ENCODE measurements around the gene CAMK2D.
A peak's percentile ranks its signal among the peaks of the same experiment; 100 is the strongest.

CAMK2D gene

GRCh38 chr4:113762186-113763028 is 869 bp upstream of the CAMK2D start:
- peak; percentile 82 to 85 for DNase-seq

GRCh38 chr4:113760795-113761619 is 531 bp downstream of the CAMK2D start:
- DNase-seq, result peak; percentile 11 to 42

DNA sequence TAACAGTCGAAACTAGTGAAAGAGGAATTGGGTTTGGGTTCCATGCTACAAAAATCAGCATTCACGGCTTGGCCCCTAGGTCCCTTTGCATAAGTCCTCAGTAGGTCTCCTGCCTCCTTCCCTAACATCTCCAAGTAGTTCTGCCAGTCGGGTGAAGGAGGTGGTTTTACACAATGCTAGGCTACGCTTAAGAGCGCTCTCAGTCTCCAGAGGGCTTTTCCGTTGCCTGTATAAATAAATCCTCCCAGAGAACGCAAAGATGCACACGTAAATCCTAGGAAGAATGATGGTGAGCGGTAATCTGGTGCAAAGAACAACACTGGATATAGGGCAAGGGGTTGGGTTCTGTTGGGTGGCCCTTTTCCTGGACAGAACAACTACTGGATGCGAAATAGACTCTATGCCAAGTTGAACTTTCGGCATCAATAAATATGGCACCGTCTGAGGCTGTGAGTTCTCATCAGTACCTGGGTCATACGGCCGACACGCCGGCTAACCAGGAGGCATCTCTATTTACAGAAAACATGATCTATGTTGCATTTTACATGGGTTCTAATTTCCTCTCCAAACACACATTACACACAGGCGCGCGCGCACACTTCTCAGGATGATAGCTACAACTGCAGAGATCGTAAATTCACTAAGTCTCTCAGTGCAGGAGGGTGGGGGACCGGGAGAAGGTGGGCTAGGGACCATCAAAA is 1.3 kb downstream of the CAMK2D start:
- peak; percentile 9 to 18 for DNase-seq

DNA sequence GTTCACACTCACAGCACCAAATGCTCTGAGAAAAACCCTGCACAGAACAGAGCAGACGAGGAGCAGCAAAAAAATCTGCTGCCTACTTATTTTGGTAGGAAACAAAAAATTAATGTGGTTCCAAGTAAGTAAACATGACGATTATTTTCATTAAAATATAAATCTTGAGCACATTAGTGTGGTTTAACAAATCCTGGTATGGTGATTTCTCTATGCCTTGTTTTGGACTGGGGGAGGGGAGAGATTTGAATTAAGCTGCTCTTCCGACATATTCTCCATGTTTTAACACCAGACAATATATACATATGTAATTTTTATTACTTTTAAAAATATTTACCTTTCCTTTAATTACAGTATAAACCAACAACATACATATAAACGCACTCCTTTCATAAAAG is 1.8 kb downstream of the CAMK2D start:
- no peak for DNase-seq

GRCh38 chr4:113758372-113758771 is 3.2 kb downstream of the CAMK2D start:
- no peak for DNase-seq

DNA sequence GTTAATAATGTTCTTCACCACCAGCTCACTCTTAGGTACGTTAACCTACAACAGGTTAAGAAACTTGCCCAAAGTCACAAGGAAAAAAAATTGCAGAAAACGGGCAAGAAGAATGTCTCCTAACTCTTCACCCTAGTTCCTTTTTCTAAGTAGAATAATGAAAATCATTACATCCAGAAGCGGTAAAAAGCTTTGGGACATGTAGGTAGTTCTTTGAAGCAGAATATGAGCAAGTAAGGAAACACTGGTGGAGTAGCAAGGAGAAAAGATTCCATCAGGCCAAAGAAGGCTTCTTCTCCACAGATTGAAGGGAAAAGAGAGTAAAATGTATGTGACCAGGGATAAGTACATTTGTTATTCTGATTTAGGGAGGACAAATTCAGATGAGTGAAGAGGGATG is 4.1 kb downstream of the CAMK2D start:
- DNase-seq, result no peak

- DNase-seq, result peak in 1 of 2 experiments; percentile 7
Measured at GRCh38 chr4:113756005-113756410, 5.5 kb downstream of the CAMK2D start.

DNA sequence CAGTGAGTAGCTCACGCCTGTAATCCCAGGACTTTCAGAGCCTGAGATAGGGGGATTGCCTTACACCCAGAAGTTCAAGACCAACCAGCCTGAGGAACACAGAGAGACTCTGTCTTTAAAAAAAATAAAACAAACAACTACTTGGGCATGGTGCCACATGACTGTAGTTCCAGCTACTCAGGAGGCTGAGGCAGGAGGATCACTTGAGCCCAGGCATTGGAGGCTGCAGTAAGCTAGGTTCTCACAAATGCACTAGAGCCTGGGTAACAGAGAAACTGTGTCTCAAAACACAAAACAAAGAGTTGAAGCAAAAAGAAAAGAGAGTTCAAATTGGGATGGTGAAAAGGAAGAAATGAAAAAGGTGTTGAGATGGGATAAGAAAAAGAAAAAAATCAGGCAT is 10.8 kb downstream of the CAMK2D start:
- DNase-seq, result no peak

DNA sequence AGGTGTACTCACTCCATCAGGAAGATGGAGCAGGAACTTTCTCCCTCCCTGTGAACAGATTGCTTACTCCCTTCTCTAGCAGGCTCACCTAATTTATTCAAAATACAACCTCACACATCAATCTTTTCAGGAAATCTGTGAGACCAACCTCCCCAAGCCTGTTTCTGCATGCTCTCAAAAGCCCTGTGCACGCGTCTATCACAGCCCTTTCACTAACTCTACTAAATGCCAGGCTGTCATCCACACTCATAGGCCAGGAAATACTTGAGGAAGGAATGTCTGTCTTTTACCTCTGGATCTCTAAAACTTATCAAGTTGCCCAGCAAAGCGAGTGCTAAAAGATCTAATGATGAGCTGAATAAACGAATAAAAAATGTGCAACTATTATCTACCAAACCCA is 11.2 kb downstream of the CAMK2D start:
- no peak for DNase-seq

DNA sequence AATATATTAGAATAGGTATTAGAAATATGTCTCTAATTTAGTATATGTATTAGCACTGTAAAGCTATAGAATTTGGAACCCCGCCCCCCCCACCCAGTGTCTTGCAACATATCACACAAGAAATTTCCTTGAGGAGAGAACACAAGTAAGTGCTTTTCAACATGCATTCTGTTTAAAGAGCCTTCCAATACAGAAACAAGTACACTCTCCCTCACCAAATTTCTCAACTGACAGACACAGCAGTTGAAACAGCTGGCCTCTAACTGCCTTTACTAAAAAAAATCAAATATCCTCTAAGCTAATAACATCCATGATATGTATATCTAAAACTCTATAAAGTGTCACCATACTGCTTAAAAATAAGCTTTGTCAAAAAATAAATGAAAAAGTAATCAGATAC is 12.4 kb downstream of the CAMK2D start:
- DNase-seq, result no peak

DNA sequence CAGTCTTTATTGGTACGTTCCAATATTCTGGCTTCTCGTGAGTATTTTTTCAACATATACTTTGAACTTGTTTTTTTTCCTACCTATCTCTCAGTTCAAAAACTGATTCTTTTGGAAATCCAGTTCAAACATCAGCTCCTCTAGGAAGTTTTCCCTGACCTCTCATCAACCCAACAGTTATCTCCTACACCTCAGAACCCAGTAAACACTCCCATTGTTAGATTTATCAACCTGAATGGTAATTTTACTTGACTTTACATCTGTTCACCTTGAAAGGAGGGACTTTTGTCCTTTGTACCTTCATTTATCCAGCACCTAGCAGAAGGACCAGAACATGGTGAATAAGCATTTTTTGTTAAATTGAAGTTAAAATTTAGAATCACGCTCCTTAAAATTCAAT is 13.6 kb downstream of the CAMK2D start:
- DNase-seq, result no peak

GRCh38 chr4:113745711-113746110 is 15.8 kb downstream of the CAMK2D start:
- no peak for DNase-seq

DNA sequence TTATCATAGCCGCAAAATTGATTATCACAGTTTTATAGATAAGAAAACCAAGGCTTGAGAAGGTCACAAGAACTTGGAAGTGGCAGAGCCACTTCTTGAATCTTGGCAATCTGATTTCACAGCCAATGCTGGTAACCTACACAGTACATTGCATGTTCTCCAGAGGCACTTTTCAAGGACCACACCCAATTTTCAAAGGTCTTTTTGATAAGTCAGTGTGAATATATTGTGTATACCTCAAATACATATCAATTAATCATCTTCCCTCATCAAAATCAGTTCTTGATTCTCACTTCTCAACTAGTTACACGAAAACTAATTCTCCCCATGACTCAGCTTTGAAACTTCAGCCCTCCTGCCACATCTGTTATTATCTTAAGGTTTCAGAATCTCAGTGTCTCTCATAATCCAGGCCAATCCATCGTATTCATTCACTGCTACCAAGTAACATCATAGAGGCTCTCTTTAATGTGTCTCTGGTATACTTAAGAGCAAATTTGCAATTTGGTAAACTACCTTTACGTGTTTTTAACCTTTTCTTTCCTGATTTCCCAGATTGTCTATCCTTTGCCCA is 16.8 kb downstream of the CAMK2D start:
- DNase-seq, result no peak

GRCh38 chr4:113743690-113744089 is 17.8 kb downstream of the CAMK2D start:
- DNase-seq, result no peak

DNA sequence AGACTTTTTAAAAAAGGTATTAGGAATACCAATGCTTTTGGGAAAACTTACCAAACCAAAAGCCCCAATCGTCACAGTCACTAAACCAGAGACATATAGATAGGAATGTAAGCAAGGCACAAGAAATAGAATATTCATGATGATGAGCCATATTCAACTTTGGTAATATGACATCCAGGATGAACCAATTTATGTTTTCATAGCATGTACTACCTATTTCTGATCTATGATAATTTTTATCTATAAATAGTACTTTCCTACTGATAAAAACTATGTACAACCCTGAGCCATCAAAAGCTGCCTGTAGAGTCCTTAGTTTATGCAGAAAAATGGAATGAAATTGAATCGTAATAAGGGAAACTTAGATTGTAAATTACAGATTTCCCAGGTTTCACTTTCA is 18.9 kb downstream of the CAMK2D start:
- no peak for DNase-seq

- DNase-seq, result no peak
Measured at GRCh38 chr4:113741956-113742355, 19.6 kb downstream of the CAMK2D start.

- DNase-seq, result no peak
Measured at GRCh38 chr4:113740857-113741379, 20.6 kb downstream of the CAMK2D start.

DNA sequence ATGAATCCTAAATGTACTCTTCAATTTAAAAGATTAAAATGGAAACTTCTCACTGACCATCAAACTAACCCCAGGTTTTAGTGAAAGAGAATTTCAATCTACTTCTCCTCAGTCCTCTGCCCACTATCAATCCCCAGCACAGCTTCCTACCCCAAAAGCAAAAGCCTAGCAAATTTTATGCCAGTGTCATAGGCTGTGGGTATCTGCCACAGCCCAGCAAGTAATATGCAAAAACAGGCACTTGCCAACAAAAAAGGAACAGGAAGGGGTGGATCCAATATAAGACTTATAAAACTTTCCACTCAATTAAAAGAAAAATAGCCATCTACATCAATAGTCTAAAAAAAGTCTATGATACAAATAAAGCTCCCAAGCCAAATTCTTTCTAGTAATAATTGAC is 22.3 kb downstream of the CAMK2D start:
- no peak for DNase-seq

DNA sequence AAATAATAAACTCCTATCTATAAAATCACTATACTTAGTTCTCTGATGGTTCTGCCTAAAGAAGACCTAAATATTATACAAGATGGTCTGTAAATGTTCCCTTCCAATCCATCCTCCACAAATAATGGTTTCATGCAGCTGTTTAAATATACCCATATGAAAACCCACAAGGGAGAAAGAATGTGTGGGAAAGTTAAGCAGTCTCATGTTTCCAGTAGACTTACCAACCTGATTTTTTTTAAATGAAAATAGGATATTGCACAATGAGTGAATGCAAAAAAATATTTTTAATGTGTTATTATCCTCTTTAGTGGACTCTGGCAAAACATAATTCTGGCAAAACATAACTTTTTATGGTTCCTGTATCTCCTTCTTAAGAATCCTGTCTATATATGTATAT is 23.3 kb downstream of the CAMK2D start:
- no peak for DNase-seq

DNA sequence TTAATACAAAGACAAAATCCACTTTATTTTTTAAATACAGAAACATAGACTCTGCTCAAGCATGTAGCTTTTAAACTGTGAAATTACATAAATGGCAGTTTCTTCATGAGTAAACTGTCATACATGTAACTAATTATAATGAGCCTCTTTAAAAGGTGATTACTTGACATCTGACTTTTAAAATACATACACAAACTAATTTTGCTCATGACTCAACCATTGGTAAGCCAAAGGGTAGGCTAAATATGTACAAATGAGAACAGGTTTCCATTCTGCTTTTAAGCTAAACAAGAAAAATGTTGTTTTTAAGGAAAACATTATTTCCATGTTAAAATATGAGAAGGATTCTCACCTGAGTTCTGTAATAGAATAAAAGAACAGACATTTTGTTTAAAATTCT is 27.9 kb downstream of the CAMK2D start:
- no peak for DNase-seq

DNA sequence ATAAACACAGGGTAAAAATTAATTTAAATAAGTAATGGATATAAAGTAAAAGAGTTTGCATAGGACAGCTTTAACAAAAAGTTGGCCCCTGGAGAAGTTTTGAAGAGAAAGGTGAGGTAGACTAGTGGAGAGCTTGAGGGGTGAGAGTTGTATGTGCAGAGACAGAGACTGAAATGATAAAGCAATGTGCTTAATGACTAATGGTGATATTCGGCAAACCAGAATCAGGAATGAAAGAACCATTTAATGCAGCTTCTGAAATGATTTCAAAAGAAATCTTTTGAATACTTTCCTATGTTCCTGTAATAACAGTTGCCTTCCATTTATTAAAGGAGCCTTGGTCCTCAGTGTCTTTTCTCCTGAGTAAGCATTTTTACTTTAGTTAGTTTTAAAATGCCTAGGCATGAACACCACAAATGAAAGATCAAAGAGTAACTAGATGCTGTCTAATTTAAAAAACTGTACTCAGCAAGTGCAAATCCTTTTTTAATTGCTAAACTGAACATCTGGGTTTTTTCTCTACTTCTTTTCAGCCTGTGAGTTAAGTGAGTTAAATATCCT is 28.5 kb downstream of the CAMK2D start:
- no peak for DNase-seq

DNA sequence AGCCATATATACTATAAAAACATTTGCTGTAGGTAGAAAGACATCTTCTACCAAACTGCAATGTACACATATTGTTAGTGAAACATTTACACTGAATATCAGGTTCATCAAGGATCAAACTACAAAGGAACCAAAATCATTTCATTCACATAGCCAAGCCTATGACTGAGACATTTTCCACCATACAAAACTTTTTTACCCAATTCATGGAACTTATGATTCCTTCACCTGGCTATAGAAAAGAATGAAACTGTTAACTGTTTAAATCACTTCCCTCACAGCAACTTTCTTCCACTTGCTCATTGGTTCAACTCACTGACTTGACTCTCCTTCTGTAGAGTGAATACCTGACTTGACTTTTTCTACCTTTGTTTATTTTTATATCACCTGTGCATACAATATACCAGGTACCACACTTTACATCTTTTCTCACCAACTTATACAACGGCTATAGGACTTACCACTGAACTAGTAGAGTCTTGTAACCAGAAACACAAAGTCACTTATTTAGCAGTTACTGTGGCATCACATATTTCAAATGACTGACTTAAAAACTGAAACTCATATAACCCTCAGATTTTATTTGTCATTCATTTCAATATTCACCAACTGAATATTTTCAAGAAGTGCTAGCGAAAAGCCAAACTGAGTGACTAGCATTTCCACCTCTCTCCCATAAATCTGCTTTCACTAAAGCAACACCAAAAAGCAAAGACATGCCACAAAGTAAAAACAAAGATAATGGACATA is 30.9 kb downstream of the CAMK2D start:
- no peak for DNase-seq

Data from Kasumi-1 (cell line).